ENCODE measurements around the gene SDHAF2.
"Not testable (repeated sequence)": the region's sequence is repeated elsewhere in the genome, so short reads cannot be mapped to it uniquely, and the experiment has no call there.

SDHAF2 gene

DNA sequence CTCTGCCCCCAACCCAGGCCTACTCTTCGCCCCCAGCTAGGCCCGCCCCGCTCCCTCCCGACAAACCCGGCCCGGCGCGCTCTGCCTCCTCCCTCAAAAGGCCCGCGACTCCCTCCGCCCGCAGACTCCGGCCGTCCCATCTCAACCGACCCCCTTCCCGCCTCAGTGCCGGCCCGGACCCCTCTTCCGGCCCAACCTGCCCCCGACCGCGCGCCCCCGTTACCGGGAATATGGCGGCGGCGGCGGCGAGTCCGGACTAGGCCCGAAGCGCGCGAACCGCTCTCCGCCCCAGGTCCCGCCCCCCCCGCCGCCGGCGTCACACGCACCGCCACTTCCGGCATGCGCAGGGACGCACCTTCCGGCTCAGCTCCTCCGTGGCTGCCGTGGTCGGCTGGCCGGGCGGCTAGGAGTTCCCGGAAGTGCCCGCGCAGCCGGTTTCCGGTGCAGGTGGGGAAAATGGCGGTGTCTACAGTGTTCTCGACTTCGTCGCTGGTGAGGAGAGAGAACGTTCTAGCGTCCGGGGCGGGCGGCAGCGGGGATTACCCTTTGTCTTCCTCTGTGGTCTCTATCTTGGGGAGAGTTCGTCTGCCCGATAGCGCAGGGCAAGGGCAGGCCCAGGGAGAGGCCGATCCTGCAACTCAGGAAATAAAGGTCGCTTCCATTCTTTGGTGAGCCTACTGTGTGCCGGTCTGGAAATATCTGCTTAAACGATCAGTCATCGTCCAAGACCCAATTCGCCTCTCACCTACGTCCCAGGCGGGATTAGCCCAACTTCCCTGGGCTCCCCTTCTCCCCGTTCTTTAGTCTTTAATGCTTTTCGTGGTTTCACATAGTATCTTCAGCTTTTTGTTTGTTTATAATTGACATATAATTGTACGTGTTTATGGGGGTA is at the start of gene SDHAF2, which contains the start of gene CPSF7:
Gene SDHAF2, plus strand, starts transcription at position 434 of the 892 bp plus-strand sequence. Its CDS starts 23 bp downstream, at position 457.
Gene CPSF7, minus strand, starts transcription at position 285 of the 892 bp plus-strand sequence. CDS start 740 bp downstream, outside the sequence.
- peak; percentile 94 for DNase-seq

- no peak for DNase-seq
Measured at GRCh38 chr11:61380884-61381283, 49.0 kb upstream of the SDHAF2 start.

- DNase-seq, result not testable (repeated sequence)
Measured at GRCh38 chr11:61383859-61384258, 46.1 kb upstream of the SDHAF2 start.

DNA sequence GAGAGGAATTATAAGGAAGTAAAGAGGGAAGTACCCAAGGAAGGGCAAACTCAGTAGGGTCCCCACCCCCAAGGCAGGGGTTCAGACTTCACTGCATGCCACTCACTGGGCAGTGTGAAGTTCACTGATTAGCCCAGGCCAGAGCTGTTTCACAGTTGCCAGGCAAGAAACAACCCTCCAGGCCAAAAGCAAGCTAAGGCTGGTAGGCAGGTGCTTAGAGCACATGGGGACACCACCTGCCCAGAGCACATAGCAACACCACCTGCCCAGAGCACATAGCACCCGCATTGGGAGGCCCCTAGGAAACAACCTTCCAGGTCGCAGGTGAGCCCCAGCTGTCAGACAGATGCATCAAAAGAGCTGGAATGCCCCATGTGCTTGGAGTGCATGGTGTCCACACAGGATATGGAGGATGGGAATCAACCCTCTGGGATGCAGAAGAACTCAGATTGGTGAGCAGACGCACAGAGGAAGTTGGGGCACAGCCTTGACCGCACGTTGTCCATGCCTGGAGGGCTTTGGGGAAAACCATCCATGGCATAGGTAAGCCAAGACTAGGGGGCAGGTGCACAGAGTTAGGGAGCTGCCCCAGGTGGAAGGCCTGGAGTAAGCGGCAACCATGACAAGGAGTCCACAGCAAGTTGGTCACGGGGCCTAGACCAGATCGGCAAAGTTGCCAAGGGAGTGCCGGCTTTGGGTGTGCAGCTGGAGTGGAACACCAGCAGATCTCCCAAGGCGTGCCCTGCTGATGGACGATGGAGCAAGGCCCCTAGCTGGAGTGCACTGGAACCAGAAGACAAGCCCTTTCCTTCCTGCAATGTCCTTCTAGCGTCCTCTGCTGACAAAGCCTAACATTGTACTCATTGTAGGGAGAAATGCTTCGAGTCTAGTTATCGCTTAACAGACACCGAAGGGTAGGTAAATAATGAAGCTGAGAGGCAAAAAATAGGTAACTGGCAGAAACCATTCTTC is 45.4 kb upstream of the SDHAF2 start:
- no peak for DNase-seq

GRCh38 chr11:61390161-61390560 is 39.8 kb upstream of the SDHAF2 start:
- DNase-seq, result no peak

- no peak for DNase-seq
Measured at GRCh38 chr11:61392981-61393595, 36.8 kb upstream of the SDHAF2 start.

DNA sequence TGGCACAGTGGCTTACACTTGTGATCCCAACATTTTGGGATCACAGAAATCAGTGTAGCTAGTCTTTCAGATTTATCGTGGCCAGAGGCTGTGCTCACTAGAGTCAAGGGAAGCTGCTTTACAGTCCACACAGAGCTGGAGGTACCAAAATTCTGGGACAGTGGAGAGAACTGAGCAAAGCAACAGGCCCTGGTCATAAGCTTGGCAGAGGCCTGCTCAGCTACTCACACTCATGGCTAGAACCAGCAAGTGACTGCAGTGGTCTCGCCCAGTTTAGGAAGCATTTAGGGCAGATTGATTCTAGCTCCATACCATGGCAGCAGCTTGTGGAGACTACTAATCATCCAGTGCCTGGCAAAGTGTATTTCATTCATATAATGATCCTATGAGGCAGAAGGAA is 28.8 kb upstream of the SDHAF2 start:
- no peak for DNase-seq

DNA sequence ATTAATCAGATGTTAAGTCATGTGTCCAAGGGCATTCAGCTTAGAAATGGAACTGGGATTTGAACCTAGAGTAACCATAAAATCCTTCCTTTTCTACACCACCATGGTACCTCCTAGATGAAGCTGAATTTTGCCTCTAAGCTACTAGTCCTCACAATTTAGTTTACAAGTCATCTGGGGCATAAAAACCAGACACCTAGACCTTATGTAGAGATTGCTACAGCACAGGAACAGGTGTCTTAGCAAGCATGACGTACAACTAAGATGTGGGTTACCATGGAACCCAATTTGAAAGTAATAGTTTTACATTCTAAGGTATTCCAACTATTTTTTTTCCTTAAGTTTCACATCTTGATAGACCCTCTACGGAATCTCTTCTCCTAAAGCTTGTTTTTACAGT is 28.4 kb upstream of the SDHAF2 start:
- no peak for DNase-seq

- DNase-seq, result no peak
Measured at GRCh38 chr11:61403658-61404057, 26.3 kb upstream of the SDHAF2 start.

- no peak for DNase-seq
Measured at GRCh38 chr11:61404103-61404502, 25.8 kb upstream of the SDHAF2 start.

DNA sequence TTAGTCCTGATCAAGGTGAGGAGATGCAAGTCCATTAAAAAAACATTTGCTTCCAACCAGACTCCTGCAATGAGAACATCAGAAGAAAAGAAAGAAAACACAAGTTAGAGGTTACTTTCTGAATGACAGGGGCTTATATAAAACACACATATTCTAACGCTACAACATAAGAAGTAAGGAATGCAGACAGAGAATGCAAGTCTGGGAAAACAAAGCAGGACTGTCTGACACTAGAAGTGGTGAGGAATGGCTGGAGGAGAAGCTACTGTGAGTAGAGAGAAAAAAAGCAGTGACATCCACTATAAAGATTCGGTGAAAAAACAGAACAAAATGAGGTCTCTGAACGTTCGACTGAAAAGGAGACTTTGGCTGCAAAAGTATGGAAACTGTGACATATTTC is 25.3 kb upstream of the SDHAF2 start:
- no peak for DNase-seq

GRCh38 chr11:61406067-61406466 is 23.9 kb upstream of the SDHAF2 start:
- no peak for DNase-seq

- no peak for DNase-seq
Measured at GRCh38 chr11:61406991-61407728, 22.8 kb upstream of the SDHAF2 start.

DNA sequence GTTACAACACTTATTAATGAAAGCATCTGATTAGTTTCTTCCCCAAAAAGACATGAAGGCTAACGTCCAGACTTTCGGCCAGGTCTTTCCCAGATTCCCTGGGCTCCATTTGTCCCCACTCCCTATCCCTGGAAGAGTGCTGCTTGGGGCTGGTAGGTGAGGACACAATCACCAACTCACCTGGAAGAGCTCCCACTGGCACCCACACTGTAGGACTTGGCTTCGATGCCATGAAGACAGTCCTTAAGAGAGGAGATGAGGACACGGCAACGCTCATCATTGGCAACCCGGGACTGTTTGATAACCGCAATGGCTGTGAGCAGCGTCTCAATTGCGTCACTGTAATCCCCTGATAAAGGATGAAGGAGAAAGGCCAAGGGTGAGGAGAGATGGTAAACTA is 18.3 kb upstream of the SDHAF2 start:
- no peak for DNase-seq

- DNase-seq, result no peak
Measured at GRCh38 chr11:61413496-61413895, 16.4 kb upstream of the SDHAF2 start.

GRCh38 chr11:61414547-61414946 is 15.4 kb upstream of the SDHAF2 start:
- DNase-seq, result no peak

- no peak for DNase-seq
Measured at GRCh38 chr11:61415381-61415780, 14.5 kb upstream of the SDHAF2 start.

- no peak for DNase-seq
Measured at GRCh38 chr11:61416941-61417340, 13.0 kb upstream of the SDHAF2 start.

GRCh38 chr11:61417670-61418069 is 12.3 kb upstream of the SDHAF2 start:
- DNase-seq, result no peak

DNA sequence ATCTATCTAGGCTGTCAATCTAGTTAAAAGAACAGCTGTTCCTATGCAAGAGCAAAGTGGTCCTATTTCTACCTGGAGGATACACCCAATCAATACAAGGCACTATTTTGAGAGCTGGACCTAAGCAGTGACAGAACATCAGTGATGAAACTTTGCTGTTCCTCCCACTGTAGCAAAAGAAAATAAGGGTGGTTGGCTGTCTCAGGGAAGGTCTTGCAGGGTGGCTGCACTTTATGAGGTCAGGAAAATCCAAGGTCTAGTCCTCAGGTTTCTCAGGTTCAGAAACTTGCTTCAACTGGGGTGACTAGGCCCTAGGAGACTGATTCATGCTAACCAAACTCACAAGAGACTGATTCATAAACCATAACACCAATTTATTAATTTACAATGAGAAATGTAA is 11.8 kb upstream of the SDHAF2 start:
- DNase-seq, result no peak

GRCh38 chr11:61422226-61422625 is 7.7 kb upstream of the SDHAF2 start:
- DNase-seq, result no peak
